Head of caudate nucleus (tissue), 42 donors: ENCODE results near the gene TET1.
"Not testable (repeated sequence)": the region's sequence is repeated elsewhere in the genome, so short reads cannot be mapped to it uniquely, and the experiment has no call there.

Source experiments
- DNase-seq, 42 donors: peaks; one replicate each; pipeline versions ENCODE4 v3.0.0 to v3.0.0-alpha.2; 2020 to 2021; ENCODE audit warnings: mixed read lengths in 7 of 42
- intact Hi-C: fragments of 100-400 bp; cut with DNase I; formaldehyde crosslinking; loops from one replicate; pipeline ENCODE4 v1.15.0; 2022

TET1 gene

DNA sequence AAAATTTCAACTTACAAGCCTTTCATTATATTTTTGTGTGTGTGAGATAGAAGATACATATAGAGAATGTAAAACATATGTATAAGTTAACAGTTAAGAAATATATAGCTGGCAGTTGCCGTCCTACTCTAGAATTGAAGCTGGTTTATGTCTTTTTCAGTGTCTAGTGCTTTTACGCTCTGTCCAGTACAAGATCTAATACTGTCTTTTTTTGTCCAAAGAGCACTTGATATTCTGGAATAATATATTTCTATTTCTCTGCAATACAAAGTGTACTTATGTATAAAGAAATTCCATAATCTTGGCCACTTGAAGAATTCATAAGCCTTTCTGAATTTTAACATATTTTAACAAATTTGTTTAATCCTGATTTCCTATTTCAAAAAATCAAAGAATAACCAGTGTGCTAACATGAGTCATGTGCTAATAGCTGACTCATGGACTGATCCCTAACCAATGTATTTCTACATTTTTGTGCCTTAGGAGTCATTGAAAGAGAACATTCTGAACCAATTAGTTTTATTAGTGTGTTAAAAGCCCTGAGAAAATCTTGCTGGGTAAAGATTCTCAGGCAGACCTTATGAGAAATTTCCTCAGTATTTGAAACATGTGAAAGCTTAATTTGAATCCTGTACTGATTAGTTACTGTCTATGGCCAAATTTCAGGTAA is 87.7 kb downstream of the TET1 start:
- intact Hi-C loops = no loop called here
- DNase-seq = no peak

DNA sequence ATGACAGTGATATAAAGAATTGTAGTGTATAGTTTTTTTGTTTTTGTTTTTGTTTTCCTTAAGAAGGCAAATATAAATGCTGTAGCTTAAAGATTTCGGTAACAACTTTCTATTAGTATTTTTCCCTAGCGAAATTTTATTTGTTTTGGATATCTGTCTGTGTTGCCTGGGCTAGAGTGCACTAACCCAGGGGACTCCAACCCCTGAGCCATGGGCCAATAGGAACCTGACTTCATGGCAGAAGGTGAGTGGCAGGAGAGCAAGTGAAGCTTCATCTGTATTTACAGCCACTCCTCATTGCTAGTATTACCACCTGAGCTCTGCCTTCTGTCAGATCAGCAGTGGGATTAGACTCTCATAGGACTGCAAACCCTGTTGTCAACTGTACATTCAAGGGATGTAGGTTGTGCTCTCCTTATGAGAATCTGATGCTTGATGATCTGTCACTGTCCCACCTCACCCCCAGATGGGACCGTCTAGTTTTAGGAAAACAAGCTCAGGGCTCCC is 95.5 kb downstream of the TET1 start:
- intact Hi-C loops = no loop called here
- DNase-seq = no peak

DNA sequence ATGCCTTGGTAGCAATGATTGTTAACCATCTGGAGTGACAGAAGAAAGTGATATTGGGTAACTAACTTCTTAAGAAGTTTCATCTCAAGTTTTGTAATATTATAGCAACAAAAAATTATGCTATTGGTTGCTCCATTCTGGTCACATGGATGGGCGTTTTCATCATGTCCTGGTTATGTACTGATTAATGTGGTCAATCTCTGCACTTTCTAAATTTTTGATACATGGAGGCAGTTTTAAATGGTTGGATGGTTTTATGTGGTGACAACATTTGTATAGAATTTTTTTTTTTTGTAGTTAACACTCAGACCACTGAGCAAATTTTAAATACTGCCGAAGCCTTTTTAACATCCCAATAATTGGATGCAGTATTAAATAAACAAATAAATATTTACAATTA is 105.7 kb downstream of the TET1 start:
- DNase-seq = no peak
- intact Hi-C loops = no loop called here

- intact Hi-C loops = no loop called here
- no peak for DNase-seq
Observed at GRCh38 chr10:68666280-68666760, 106.2 kb downstream of the TET1 start.

GRCh38 chr10:68668231-68668630 is 108.1 kb downstream of the TET1 start:
- DNase-seq = no peak
- intact Hi-C loops = no loop called here

DNA sequence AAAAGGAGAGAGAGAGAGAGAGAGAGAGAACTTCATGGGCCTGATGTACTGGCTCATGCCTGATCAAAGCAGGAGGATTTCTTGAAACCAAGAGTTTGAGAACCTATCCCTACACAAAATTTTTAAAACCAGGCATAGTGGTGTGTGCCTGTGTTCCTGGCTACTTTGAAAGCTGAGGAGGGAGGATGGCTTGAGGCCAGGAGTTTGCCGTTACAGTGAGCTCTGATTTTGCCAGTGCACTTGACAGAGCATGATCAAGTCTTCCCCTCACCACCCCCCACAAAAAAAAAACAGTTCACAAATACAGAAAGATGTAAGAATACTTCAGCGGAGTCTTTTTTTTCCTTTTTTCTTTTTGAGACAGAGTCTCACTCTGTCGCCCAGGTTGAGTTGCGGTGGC is 108.8 kb downstream of the TET1 start:
- no peak for DNase-seq
- intact Hi-C loops = no loop called here

GRCh38 chr10:68684413-68684812 is 124.3 kb downstream of the TET1 start:
- intact Hi-C loops = no loop called here

DNA sequence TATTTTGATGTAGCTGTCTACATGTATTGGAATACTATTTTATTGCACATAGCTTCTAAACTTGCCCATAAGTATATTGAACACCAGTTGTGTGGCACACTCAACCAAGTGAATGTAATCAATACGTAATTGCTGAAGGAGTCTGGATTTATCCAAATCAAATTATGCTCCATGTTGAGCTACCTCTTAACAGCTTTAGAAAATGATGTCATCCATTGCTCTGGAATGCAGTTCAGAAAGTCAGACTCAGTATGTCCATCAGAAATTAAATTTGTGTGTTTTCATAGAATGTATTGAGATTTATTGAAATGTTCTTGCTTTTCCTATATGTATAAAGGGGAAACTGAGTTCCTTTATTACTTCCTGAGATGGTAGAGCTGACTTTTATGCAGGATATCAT is 135.9 kb downstream of the TET1 start:
- no peak for DNase-seq
- intact Hi-C loops = no loop called here

More at GRCh38 chr10:68684413-68684812, 124.3 kb downstream of the TET1 start:
- DNase-seq = no peak

DNA sequence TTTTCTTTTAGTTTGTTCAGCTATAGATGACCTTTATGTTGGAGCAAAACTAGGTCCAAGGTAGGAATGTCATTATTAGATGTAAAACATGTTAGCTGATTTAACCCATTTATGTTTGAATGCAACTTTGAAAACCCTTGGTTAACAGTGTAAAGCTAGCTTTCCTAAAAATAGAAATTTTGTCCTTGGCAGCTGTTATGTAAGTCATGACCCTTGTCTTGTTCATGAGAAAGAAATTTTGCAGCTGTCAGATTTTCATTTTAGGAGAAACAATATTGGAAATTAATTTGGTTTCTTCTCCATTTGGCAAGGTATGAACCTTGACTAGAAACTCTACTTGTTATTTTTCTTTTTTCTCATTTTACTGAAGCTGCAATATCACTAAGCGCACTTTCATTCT is 137.0 kb downstream of the TET1 start:
- intact Hi-C loops = no loop called here
- DNase-seq = no peak

- intact Hi-C loops = no loop called here
- DNase-seq = no peak
Observed at GRCh38 chr10:68700197-68700596, 140.1 kb downstream of the TET1 start.

DNA sequence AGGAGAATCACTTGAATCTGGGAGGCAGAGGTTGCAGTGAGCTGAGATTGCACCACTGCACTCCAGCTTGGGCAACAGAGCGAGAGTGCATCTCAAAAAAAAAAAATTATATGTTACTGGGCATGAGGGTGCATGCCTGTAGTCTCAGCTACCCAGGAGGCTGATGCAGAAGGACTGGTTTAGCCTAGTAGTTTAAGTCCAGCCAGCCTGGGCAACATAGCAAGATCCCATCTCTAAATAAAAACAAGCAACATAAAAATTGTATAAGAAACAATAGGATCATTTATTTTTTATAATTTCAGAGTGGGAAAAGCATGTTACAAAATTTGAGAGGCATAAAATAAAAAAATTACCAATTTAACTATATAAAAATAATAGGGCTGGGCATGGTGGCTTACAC is 145.4 kb downstream of the TET1 start:
- no peak for DNase-seq
- intact Hi-C loops = no loop called here

GRCh38 chr10:68708987-68709386 is 148.8 kb downstream of the TET1 start:
- intact Hi-C loops, DNase-seq: not testable (repeated sequence)

- intact Hi-C loops, DNase-seq: not testable (repeated sequence)
Observed at GRCh38 chr10:68713065-68713464, 152.9 kb downstream of the TET1 start.

GRCh38 chr10:68717435-68717834 is 157.3 kb downstream of the TET1 start:
- no peak for DNase-seq
- intact Hi-C loops = no loop called here

DNA sequence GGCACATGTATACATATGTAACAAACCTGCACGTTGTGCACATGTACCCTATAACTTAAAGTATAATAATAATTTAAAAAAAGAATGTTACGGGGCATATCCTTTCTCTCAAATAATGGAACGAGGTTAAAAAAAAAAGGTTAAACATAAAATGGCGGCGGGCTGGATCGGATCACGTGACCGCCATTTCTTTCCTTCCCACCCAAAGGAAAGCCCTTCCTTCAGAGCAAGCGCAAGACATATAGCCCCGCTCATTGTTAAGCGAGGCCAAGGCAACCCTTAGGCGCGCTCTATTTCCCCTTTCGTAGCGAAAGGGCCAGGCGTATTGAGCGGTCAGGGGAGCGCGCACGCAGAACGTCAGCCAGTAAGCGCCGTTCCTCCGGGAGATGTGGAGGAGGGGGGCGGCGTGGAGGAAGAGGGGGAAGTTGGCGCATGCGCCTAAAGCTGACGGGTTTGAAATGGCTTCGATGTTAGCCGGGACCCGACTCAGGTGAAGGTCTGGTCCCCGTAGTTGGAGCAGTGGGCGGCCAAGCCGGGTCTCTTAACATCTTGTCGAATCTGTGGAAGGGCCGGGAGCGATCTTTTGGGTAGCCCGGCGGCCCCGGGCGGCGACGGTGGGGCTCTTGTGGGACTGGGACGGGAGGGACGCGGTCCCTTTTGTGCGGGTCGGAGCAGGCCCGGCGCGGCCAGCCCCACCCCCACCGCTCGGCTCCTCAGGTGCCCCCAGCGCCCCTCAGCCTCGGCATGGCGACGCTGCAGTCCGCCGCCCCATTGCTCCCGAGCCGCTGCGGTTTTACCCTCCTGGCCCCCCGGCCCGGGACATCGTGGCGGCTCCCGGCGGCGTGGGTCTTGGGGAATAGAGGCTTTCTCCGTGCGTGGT is 160.9 kb downstream of the TET1 start, which contains the start of gene CCAR1:
TSS of gene CCAR1 (plus strand) at position 447 of the 880 bp plus-strand sequence. CDS start 1,266 bp downstream, outside the sequence.
- intact Hi-C loops = loop anchor here (5.0 to 10.0 kb wide), 5 partner anchors 124 to 314 kb away; partner anchors contain the start of genes DDX50, RUFY2 and SLC25A16

GRCh38 chr10:68721673-68722335 is 161.7 kb downstream of the TET1 start:
- intact Hi-C loops = loop anchor here (5.0 to 10.0 kb wide), 5 partner anchors 125 to 315 kb away; partner anchors contain the start of genes DDX50, RUFY2 and SLC25A16
- peak in 3 of 42 donors; percentile 4 to 9 (median 5) for DNase-seq

More for the DNA sequence above, 160.9 kb downstream of the TET1 start, which contains the start of gene CCAR1:
- DNase-seq = peak; percentile 90 to 98 (median 96)

DNA sequence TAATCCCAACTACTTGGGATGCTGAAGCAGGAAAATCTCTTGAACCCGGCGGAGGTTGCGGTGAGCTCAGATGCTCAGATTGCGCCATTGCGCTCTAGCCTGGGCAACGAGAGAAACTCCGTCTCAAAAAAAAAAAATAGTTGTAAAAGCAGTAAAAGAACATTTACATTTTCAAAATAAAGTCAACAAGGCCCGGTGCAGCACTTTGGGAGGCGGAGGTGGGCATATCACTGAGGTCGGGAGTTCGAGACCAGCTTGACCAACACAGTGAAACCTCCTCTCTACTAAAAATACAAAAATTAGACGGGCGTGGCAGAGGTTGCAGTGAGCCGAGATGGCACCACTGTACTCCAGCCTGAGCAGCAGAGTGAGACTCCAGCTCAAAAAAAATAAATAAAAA is 164.9 kb downstream of the TET1 start:
- intact Hi-C loops = loop anchor here (10.0 kb wide), 1 partner anchor 170 kb away; no protein-coding TSS in a partner anchor
- no peak for DNase-seq

GRCh38 chr10:68727146-68727545 is 167.0 kb downstream of the TET1 start:
- no peak for DNase-seq
- intact Hi-C loops = loop anchor here (10.0 kb wide), 1 partner anchor 172 kb away; no protein-coding TSS in a partner anchor

- no peak for DNase-seq
- intact Hi-C loops = no loop called here
Observed at GRCh38 chr10:68732651-68733050, 172.5 kb downstream of the TET1 start.
